ELF-1 (cell line): Measurements from ENCODE around the gene C1orf167.

Source experiments
- DNase-seq: peaks from one replicate; pipeline ENCODE4 v3.0.0-alpha.2; 2016; ENCODE audit warnings: low read depth, low spot score

Gene C1orf167

GRCh38 chr1:11761988-11762406, at the start of gene C1orf167:
TSS of gene C1orf167 (plus strand) at chr1:11762193. CDS start at chr1:11764401, 2,208 bp downstream.
- peak; percentile 59 for DNase-seq

GRCh38 chr1:11712285-11712684, 49.7 kb upstream of the C1orf167 start:
- no peak for DNase-seq

GRCh38 chr1:11713095-11713494, 48.9 kb upstream of the C1orf167 start:
- DNase-seq = no peak

- DNase-seq = no peak
Measured at GRCh38 chr1:11714831-11715575, 47.0 kb upstream of the C1orf167 start.

GRCh38 chr1:11719313-11720032, 42.5 kb upstream of the C1orf167 start:
- peak; percentile 59 for DNase-seq

GRCh38 chr1:11720033-11720376, 42.0 kb upstream of the C1orf167 start:
- DNase-seq = no peak

- no peak for DNase-seq
Measured at GRCh38 chr1:11720525-11720924, 41.5 kb upstream of the C1orf167 start.

GRCh38 chr1:11721311-11721710, 40.7 kb upstream of the C1orf167 start:
- DNase-seq = no peak

GRCh38 chr1:11722538-11722937, 39.5 kb upstream of the C1orf167 start:
- DNase-seq = no peak

GRCh38 chr1:11725616-11726015, 36.4 kb upstream of the C1orf167 start:
- DNase-seq = peak; percentile 44

GRCh38 chr1:11727119-11727518, 34.9 kb upstream of the C1orf167 start:
- DNase-seq = no peak

- DNase-seq = no peak
Measured at GRCh38 chr1:11728126-11728806, 33.7 kb upstream of the C1orf167 start.

GRCh38 chr1:11729155-11729497, 32.9 kb upstream of the C1orf167 start:
- DNase-seq = no peak

GRCh38 chr1:11729498-11730428, 32.2 kb upstream of the C1orf167 start:
- DNase-seq = peak; percentile 77

- DNase-seq = no peak
Measured at GRCh38 chr1:11730429-11730891, 31.5 kb upstream of the C1orf167 start.

GRCh38 chr1:11731691-11732283, 30.2 kb upstream of the C1orf167 start:
- peak; percentile 80 for DNase-seq

GRCh38 chr1:11733306-11733705, 28.7 kb upstream of the C1orf167 start:
- no peak for DNase-seq

- DNase-seq = no peak
Measured at GRCh38 chr1:11735531-11735853, 26.5 kb upstream of the C1orf167 start.

GRCh38 chr1:11735854-11736745, 25.9 kb upstream of the C1orf167 start, which contains the start of gene AGTRAP:
TSS of gene AGTRAP (plus strand) at chr1:11736136. CDS start at chr1:11736209, 73 bp downstream.
- peak; percentile 96 for DNase-seq
